Stimulated activated CD4-positive, alpha-beta T cell treated with anti-CD3 and anti-CD28 coated beads, Interleukin-2, amount 100 ng/mL, for 4 hours (primary cell): ENCODE data around the gene DPYSL4.

ENCODE experiments used
- DNase-seq: peaks from one replicate; pipeline ENCODE4 v3.0.0-alpha.2; 2020; ENCODE audit warnings: low read depth

The DPYSL4 gene

DNA sequence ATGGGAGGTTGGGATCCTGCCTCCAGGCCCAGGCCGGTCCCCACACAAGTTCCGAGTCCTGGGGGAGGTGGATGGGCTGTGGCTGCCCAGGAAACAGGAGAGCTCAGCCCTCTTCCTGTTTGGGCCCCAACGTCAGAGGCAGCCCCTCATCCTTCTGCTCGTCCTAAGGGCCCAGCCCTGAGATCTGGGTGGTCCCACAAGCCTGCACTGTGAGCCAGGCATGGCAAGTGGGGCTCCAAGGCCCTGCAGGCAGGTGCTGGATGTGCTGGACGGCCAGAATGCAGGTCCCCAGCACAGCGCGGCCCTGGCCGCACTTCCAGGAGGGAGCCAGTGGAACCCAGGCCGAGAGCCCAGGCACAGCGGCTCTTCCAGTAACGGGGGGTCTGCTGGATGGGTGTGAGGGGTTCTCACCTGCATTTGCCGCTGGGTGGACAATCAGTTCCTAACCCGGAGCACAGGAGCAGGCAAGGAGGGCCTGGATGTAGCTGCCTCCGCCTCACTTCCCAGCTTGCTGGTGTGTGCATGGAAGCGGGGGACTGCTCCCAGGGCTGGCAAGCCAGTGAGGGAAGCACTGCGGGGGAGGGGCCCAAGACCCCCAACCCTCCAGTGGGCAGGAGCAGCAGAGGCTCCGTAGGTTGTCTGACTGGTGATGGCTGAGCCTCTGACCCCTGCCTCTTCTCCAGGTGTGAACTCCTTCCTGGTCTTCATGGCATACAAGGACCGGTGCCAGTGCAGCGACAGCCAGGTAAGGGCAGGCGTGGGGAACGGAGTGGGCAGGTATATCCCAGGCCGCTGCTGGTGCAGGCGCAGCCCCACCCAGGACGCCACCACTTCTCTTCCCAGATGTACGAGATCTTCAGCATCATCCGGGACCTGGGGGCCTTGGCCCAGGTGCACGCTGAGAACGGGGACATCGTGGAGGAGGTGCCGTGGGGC lies 9.7 kb downstream of the DPYSL4 start:
- DNase-seq: no peak

DNA sequence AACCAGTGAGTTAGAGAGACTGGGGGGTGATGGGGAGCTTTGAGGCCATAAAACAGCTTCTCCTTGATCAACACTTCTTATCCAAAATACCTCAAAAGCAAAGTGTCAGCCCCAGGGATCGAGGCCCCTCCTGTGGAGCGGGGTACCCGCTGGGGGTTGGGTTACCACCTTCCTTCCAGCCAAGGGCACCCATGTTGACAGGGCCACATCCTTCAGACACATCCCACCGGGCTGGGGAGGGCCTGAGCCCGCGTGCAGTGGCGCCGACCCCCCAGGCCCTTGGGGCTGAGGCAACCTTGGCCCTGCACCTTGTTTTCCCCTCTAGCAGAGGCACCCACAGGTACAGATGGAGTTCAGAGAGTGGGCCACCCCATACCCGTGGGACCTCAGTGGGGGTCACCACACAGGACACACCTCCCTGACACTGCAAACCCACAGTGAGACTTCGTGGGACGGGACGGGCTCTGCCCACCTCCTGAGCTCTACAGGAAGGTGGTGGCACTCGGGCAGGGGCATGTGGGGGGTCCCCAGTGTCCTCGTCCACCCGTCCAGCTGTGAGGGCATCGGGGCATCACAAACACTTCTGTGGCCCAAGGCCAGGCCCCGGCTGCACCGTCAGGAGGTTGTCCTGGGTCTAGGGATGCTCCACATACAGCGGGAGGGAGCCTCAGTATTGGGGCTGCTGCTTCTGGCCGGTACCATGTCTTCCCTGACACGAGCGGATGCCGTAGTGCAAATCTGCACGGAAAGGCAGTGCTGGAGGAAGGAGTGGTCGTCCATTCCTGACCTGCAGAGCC lies 10.7 kb downstream of the DPYSL4 start:
- DNase-seq: no peak

DNA sequence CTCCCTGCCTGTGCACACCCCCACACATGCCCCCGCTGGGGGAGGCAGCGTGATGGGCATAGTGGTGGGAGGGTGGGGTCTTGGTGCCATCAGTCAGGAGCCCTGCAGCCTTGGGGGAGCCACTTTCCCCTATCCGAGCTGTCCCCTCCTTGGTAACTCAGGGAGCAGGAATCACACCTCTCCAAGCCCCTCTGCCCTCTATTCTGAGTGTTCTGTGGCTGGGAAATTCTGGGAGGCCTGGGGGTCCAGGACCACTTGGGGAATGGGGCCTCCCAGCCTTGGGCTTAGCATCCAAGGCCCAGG lies 11.3 kb downstream of the DPYSL4 start:
- no peak for DNase-seq

DNA sequence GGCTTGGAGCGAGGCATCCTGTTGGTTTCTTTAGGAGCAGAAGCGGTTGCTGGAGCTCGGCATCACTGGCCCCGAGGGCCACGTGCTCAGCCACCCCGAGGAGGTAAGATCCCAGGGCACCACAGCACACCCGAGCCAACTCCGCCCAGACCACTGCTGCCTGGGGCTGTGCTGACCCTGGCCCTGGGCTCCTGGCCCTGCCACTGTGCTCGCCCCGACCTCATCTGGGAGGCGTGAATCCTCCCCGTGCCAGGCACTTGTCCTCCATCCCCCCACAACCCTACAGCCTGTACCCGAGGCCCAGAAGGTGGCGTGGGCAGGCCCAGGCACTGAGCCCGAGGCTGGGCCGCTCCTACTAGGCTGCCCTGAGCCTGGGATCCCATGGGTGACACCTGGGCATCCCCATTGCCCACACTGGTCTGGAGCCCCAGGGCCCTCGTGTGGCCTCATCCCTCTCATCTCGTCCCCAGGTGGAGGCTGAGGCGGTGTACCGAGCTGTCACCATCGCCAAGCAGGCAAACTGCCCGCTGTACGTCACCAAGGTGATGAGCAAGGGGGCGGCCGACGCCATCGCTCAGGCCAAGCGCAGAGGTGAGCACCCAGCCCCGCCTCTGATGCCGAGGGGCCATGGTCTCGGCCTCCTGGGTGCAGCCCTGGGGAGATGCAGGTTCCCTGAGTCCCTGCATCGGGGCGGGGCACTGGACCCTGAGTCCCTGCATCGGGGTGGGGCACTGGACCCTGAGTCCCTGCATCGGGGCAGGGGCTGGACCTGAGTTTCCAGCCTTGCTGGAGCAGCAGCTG lies 11.8 kb downstream of the DPYSL4 start:
- DNase-seq: no peak

DNA sequence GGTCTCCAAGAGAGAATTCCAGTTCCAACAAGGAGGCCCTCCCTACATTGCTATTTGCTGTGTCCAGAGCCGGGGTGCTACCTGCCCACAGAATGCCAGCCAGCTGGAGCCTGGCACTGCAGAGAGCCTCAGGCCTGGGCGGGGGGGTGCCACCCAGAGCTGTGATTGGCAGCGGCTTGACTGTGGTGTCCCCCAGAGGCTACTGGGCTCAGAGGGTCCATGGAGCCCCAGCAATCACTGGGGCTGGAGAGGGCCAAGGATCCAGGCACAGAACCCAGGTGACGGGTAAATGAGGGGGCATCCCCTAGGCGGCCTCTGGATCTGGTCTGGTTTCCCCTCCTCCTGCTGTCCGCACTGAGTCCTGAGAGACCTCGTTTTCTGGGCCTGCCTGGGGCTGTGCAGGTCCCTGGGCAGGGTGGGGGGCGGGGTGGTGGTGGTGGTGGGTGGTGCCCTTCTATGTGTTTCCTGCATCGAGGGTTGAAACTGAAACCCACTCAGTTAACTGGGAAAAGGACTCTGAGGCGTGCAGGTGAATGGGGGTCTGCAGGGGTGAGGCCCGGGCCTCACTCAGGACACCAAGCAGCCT lies 12.6 kb downstream of the DPYSL4 start:
- DNase-seq: no peak

DNA sequence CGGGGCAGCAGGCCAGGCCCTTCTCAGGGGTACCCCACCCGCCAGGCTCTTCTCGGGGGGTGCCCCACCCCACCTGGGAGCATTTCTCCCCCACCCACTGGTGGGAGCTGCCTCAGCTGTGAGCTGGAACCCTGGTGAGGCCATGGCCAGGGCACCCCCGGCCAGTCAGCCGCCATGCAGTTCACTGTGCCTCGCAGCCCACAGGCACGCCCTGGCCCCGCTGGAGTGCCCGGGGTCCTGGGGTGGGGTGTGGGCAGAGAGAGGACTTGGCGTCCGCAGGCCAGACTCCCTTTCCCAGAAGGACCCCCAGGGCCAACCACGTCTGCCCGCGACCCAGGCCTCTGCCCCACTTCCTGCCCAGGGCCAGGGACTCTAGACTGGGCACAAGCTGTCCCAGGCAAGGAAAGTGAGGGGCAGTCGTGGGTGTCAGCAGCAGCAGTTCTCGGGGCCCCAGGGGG lies 13.1 kb downstream of the DPYSL4 start:
- DNase-seq: no peak

DNA sequence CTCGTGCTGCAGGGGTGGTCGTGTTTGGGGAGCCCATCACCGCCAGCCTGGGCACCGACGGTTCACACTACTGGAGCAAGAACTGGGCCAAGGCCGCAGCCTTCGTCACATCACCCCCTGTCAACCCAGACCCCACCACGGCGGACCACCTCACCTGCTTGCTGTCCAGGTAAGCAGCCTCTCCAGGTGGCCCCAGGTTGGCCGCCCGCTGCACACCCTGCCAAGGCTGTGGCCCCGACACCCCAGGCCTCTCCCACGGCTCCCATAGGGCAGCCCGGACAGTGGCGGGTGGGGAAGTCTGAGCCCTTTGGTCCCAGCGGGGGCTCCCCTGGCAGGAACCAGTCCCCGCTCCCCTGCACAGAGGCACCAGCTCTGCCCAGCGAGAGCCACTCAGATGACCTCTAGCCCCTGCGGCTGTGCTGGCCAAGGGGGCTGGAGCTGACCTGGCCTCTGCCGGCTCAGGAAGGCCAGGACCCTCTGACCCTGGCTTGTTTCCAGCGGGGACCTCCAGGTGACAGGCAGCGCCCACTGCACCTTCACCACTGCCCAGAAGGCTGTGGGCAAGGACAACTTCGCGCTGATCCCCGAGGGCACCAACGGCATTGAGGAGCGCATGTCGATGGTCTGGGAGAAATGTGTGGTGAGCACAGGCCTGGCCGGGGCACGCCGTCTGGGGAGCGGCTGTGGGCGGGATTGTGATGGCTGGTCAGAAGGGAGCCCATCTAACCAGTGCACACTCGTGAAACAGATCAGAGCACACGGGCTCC lies 13.8 kb downstream of the DPYSL4 start:
- no peak for DNase-seq

DNA sequence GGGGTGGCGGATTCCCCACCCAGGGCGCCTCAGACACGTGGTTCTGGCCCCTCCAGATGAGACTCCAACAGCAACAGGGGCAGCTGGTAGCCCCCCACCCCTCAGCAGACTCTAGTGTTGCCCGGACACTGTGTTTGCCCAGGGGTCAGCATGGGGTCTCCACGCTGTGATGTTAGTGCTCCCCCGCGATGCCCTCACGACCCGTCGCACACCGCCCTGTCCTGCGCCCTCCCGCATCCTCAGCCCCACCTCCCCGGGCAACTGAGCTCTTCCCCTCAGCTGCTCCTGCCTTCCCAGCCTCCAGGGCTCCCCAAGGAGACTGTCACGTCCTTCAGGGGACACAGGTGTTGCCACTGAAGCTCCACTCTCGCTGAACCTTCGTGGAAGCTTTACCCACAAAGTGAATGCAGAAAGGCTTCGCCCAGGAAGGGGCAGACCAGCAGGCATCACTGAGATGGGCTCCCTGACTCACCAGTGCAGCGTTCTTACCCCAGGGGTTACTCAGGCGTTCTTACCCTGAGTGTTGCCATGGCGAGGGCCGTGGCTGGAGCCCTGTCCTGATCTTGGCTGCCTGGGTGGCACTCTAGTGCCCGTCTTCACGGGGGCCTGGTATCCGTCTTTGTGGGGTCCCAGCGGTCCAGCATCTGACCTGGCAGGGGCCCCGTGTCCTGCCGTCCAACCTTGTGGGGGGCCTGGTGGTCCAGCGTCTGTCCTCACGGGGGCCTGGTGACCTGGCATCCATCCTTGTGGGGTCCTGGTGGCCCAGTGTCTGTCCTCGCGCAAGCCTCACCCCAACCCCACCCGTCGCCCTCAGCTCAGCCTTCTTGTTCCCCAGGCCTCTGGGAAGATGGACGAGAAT lies 14.6 kb downstream of the DPYSL4 start:
- DNase-seq: no peak

DNA sequence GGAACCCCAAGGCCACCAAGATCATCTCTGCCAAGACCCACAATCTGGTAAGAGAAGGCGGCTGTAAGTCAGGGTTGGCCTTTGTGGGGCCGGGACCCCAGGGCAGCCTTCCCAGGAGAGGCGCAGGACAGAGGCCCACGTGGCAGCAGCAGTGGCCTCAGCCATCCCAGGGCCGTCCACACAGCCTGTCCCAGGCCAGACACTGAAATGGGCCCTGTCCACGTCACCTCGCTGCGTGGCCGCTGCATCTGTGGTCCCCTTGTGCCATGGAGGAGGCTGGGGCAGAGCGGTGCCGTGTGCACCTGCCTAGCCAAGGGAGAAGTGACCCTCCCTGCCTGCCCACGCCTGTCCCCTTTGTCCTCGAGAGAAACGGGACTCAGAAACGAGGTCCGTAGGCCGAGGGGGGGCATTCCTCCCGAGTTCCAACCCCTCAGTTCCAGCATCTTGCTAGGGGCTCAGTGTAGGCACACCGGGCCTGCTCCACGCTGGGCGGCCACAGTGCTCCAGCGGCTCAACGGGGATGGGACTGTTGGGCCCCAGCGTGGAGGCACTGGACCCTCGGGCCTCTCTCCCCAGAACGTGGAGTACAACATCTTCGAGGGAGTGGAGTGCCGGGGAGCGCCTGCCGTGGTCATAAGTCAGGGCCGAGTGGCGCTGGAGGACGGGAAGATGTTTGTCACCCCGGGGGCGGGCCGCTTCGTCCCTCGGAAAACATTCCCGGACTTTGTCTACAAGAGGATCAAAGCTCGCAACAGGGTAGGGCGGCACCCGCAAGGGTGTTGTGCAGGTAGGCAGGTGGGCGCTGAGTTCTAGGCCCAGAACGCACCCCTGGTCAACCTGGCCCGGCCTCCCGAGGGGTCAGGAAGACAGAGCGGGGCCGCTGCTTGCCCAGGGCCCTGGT lies 15.6 kb downstream of the DPYSL4 start:
- no peak for DNase-seq

DNA sequence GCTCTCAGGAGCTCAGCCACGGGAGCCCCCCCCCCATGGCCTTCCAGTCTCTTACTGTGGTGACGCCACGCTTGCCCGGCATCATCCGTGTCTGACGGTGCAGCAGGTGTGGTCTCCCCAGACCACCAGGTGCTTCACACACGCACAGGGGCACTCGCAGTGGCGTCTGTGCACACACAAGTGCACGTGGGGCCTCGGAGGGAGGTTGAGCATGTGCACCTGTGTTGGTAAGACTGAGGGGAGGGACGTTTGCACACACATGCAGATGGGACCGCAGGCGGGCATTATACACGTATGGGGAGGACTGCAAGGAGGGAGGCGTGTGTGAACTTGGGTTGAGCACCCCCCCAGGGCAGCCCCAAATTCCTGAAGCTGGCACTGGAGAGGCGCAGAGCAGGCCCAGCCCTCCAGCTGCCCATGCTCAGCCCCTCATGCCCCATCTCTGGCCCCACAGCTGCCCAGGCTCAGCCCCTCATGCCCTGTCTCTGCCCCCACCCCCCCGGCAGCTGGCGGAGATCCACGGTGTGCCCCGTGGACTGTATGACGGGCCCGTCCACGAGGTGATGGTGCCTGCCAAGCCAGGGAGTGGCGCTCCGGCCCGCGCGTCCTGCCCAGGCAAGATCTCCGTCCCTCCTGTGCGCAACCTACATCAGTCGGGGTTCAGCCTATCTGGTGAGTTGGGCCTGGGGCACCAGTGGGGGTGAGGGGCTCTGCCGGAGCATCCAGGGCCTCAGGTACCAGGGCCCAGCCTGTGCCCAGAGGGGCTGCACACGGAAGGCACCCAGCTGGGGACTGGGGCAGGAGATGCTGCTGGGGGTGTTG lies 16.7 kb downstream of the DPYSL4 start:
- DNase-seq: no peak

DNA sequence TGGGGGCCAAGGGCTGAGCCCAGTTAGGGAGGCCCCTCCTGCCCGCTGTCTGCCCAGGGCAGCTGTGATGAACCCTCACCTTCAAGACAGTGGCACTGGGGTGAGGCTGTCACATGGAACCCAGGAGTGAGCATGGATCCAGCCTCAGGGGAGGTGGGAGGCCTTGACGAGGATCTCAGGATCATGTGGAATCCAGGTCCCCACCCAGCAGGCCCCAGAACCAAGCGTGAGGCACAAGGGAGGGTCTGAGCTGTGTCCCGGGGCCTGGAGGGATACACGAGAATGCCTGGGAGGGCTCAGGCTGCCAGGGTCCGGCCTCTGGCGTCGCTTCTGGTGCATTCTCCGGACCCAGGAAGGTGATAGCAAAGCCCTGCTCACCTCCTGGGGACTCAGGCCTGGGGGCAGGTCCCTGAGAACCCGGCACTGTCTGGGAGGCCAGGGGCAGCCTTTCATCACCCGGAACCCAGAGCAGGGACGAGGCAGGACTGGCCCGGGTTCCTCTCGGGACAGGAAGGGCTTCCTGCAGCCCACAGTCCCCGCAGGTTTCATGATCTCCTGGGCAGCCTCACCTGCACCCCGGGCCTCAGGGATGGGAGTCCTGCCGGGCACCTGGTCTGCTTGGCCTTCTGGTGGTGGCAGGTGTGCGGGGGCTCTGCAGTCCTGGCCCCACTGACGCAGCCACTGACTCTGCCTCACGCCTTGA lies 17.5 kb downstream of the DPYSL4 start:
- DNase-seq: no peak

DNA sequence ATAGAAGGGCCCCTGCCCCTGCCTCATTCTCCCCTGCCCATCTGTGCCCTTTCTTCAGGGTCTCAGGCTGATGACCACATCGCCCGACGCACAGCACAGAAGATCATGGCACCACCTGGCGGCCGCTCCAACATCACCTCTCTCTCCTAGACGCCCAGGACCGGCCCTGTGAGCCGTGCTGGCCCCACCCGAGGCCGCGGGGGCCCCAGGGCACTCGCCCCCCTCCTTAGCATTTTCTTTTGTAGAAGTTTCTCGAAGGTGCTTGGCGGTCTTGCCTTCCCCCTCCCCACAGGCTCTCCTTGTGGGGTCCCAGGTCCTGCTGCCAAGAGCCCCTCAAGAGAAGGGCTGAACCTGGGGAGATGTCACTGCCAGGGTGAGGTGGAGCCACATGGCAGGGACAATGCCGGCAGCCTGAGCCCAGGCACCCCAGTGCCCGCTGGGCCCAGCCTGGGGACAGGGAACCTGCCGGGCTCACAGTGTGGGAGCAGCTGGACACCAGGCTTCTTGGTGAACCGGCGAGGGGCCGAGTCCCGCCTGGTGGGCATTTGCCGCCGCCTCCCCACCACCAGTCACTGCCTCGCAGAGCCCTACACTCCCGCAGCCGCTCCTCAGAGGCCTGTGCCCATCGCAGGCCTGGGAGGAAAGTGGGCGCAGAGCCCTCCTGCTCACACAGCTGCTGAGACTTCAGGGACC lies 18.2 kb downstream of the DPYSL4 start:
- no peak for DNase-seq

DNA sequence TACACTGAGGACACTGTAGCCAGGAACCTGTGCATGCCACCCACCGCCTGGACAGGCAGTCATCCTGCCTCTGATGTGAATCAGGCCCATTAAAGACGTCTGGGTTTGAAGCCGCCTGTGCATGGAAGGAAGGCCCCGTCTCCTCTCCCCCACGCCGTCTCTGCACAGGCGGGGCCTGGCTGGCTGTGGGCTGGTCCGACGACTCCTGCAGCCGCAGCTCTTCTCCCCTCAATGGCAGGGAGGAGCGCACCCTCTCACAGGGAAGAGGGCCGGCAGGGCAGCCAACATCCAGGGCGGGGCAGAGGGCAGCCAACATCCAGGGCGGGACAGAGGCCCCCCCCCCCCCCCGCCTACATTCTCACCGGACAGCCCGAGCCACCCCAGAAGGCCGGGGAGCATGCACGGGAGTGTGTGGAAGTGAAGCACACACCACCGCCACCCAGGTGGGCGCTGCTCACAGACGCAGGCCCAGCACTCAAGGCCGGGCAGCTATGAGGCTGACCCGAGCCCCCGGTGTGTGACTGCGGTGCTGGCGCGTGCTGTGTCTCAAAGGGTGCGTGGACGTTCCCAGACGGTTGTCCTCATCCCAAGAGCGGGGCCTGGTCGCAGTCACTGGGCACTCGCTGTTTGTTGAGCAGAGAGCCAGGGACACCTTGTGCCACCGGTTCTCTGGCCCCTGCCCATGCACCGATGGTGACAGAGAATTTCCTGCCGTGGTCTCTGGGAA lies 19.1 kb downstream of the DPYSL4 start:
- DNase-seq: no peak

DNA sequence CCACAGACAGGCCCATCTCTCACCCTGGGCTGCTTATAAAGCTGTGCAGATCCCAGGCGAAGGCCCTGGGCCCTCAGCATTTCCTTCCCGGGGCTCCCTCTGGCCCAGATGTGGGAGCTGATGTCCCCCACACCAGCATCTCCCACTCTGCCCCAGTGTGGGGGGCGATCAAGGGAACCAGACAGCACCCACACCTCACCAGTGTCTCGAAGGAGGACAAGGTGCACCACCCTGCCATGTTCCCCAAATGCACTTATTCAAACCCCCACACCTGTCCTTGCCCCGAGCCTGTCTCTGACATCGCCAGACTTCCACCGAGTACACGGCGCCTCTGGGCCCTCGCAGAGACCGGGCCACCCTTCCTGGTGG lies 19.6 kb downstream of the DPYSL4 start:
- no peak for DNase-seq

DNA sequence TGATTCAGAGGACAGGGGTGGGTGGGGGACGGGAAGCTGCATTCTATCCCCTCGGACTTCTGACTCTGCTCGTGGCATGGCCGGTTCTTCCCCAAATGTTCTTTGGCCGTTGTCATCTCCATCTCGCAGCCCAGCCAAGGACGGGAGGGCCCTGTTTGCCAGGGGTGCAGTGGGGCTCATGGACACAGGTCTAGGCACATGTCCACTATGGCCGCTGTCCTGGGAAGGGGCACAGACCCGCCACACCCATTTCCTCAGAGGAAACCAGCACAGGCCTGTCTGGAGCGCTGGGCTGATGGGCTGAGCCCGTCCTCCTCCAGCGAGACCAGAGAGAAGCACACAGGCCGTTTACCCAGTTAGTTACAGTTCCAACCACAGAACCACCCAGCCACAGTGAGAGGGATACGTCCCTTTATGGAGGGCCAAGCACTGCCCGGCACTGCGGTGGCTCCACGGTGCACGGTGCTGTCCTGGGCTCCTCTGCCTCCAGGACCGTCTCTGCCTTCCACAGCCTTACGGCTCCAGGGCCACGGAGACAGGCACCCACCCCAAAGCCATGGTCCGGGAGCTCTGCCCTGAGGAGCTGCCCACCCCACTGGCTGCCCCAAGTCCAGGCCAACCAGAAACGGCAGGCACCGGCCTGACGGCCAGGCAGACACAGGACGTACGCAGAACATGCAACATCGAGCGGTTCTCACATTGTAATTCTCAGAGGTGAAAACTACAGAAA lies 20.2 kb downstream of the DPYSL4 start:
- no peak for DNase-seq
